Measurements from ENCODE around the gene HES4.

DNA sequence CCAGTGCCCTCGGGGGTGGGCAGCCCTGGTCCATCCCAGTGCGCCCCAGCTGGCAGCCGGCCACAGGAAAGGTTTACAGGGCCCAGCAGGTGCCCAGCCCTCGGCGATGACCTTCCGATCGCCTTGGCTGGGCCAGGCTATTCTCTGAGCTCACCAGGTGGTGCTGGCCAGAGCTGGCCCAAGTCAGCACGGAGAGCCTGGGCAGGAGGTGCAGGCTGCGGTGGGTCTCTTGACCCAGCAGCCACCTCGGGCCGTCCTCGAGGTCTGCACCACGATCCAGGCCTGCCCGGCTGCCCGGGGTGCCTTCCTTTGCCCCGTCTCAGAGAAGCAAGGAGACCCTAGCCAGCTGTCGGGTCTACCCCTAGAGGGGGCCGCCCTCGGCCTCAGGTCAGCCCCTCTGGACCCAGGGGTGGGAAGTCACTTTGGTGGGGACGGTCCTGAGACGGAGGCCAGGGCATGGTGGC is 18.4 kb downstream of the HES4 start:
- TF ChIP-seq, protein P1, sequence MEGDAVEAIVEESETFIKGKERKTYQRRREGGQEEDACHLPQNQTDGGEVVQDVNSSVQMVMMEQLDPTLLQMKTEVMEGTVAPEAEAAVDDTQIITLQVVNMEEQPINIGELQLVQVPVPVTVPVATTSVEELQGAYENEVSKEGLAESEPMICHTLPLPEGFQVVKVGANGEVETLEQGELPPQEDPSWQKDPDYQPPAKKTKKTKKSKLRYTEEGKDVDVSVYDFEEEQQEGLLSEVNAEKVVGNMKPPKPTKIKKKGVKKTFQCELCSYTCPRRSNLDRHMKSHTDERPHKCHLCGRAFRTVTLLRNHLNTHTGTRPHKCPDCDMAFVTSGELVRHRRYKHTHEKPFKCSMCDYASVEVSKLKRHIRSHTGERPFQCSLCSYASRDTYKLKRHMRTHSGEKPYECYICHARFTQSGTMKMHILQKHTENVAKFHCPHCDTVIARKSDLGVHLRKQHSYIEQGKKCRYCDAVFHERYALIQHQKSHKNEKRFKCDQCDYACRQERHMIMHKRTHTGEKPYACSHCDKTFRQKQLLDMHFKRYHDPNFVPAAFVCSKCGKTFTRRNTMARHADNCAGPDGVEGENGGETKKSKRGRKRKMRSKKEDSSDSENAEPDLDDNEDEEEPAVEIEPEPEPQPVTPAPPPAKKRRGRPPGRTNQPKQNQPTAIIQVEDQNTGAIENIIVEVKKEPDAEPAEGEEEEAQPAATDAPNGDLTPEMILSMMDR (IDR thresholded peaks at IDR 0.05), result no peak
- no peak for TF ChIP-seq RXRA (IDR thresholded peaks at IDR 0.05; ENCODE audit: borderline replicate concordance, low read depth)
- no peak for TF ChIP-seq ELF1 (IDR thresholded peaks at IDR 0.05)
- TF ChIP-seq, protein P2, sequence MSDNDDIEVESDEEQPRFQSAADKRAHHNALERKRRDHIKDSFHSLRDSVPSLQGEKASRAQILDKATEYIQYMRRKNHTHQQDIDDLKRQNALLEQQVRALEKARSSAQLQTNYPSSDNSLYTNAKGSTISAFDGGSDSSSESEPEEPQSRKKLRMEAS (IDR thresholded peaks at IDR 0.05; ENCODE audit: low read depth), result no peak
- no peak for TF ChIP-seq TAF1 (IDR thresholded peaks at IDR 0.05; ENCODE audit: borderline replicate concordance, low read depth, low read length)
- TF ChIP-seq, protein P3, sequence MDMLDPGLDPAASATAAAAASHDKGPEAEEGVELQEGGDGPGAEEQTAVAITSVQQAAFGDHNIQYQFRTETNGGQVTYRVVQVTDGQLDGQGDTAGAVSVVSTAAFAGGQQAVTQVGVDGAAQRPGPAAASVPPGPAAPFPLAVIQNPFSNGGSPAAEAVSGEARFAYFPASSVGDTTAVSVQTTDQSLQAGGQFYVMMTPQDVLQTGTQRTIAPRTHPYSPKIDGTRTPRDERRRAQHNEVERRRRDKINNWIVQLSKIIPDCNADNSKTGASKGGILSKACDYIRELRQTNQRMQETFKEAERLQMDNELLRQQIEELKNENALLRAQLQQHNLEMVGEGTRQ (IDR thresholded peaks at IDR 0.05; ENCODE audit: borderline replicate concordance, low read depth, low read length), result no peak
- no peak for TF ChIP-seq YY1 (IDR thresholded peaks at IDR 0.05; ENCODE audit: low read depth)
